SK-N-DZ (cell line): ENCODE data around the gene CRLF1.
"Not testable (repeated sequence)": the region's sequence is repeated elsewhere in the genome, so short reads cannot be mapped to it uniquely, and the experiment has no call there.

Experiments used
- DNase-seq: peaks from one replicate; pipeline ENCODE4 v3.0.0-alpha.2; 2015; ENCODE audit warnings: low spot score

Gene CRLF1

GRCh38 chr19:18609717-18610051 is 3.1 kb upstream of the CRLF1 start:
- no peak for DNase-seq

GRCh38 chr19:18608805-18609716 is 2.5 kb upstream of the CRLF1 start:
- no peak for DNase-seq

- no peak for DNase-seq
These were observed 1.7 kb upstream of the CRLF1 start for GRCh38 chr19:18608102-18608804.

DNA sequence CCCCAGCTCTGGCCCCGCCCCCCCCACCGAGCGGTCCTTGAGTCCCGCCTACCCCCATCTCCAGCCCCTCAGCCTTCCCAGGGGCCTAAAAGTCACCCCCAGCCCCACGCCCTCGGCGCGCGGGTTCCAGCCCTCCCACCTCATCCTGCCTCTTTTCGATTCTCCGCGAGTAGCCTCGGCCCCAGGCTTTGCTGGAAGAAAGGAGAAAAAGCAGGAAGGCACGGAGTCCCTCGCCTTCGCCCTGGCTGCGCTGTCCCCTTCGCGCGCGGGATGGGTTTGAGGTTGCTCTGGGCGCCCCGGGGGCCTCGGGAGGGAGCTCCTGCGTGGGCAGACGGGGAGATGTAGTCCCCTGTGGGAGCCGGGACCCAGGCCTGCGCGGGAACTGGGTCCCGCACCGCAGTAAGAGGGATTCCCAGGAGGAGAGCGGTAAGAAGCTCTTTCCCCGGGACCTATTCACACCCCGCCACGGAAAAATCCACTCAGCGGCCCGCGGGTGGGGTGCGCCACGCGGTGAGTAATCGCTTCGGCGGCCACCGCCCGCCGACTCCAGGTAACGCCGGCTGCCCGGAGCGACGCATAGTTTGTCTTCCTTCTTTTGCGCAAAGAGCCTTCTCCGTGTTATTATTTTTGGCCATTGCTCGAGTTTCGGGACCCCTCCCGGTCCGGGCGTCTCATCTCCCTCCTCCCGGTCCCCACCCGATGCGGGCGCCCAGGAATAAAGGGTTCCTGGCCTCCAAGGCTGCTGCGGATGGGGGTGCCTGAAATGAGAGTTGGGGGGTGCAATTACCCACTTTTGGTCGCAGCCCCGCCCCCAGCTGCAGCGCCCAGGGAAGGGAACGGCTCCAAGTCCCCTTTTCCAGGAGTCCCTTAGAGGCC is 865 bp upstream of the CRLF1 start:
- DNase-seq, result no peak

DNA sequence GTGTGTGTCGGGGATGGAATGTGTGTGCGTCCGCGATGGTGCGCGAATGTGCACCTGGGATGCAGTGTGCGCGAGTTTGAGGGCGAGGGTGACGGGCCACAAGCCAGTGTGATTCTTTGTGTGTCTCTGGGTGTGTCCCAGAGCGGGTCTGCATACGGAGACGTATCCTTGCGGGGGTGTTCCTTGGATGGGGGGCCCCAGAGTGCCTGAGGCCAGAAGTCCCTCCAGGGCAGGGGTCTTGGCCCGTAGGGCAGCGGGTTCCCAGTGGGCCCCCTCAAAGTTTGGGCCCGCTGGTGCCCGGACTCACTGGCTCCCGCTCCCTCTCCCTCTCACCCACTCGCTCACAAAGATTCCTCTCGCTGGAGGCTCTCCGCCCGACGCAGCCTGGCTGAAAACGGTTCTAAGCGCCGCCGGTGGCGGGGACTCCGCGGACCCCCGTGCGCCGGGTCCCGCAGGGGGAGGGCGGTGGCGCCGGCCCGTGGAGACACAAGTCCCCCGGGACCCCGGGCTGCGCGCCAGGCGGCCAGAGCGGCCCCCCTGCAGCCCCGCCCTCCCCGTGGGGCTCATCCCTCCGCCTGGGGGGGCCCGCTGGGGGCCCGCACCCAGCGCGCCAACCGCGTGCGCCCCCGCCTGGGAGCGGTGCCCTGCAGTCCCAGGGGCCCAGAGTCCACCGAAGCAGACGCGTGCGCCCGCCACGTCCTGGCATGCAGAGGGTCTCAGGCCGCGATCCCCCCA is 886 bp downstream of the CRLF1 start:
- DNase-seq, result no peak

DNA sequence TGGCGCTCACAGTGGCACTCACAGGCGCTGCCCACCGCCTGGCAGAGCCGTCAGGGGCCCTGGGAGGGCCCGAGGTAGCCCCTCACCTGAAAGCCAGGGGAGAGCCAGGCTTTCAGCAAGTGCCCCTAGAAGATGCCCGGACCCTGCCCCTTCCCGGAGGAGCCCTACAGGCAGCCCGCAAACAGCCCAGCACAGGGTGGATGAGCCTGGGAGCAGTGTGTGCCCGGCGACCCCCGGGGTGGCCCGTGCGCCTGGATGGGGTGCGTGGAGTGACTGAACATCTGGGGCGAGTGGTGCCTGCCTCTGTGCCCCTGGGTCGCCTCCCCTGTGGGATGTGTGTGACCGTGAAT is 1.4 kb downstream of the CRLF1 start:
- no peak for DNase-seq

GRCh38 chr19:18604820-18605159 is 1.8 kb downstream of the CRLF1 start:
- DNase-seq, result no peak

DNA sequence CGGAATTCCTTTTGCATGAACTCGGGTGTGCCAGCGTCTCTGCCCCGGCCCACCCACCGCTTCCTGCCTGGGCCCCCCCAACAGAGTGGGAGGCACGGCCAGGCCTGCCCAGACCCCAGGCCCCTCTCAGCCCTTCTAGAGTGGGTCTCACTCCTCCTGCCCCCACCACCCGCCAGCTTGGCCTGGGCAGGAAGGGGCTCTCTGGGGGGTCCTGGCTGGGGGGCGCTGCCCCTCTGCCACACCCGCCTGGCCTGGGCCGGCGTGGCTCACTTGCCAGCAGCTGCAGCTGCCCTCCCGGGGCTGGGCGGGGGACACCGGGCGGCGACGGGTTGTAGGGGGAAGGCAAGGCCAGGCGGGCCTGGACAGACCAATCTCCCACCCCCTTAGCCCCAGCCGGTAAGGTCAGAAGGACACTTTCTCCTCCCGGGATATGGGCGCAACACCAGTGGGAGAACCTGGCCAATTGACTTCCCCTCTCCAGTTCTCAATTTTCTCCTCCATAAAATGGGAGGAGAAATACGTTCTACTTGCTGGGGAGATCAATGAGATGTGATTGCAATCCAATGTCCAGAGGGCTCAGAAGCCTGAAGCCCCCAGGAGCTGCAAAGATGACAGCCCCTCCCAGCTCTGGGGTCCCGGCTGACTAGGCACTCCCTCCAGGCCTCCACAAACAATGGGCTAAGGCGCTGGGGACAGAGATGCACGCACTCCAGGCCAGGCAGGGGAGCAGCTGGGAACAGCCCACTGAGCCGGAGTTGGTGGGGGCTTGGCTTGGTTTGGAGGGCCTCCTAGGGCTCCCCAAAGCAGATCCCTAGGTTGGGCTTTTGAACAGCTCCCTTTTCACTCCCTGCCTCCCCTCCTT is 2.4 kb downstream of the CRLF1 start:
- DNase-seq, result no peak

- peak; percentile 52 for DNase-seq
These were observed 3.2 kb downstream of the CRLF1 start for GRCh38 chr19:18603255-18603957.

GRCh38 chr19:18601875-18602274 is 4.7 kb downstream of the CRLF1 start:
- no peak for DNase-seq

DNA sequence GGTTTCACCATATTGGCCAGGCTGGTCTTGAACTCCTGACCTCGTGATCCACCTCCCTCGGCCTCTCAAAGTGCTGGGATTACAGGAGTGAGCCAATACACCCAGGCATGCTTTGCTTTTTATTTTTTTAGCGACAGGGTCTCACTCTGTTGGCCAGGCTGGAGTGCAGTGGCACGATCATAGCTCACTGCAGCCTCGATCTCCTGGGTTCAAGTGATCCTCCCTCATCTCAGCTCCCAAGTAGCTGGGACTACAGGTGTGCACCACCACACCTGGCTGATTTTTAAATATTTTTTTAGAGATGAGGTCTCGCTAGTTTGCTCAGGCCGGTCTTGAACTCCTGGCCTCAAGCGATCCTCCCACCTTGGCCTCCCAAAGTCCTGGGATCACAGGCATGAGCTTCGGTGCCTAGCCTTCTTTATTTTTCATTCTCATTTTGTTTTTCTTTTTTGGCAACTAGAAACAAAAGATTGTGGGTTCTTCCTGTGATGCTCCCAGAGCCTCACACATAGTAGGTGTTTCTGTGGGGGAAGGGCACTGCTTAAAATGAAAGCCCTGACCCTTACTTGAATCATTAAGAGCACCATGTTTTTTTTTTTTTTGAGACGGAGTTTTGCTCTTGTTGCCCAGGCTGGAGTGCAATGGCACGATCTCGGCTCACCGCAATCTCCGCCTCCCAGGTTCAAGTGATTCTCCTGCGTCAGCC is 5.8 kb downstream of the CRLF1 start:
- not testable (repeated sequence) for DNase-seq

- DNase-seq, result no peak
These were observed 7.1 kb downstream of the CRLF1 start for GRCh38 chr19:18599485-18599884.

- peak; percentile 75 for DNase-seq
These were observed 8.6 kb downstream of the CRLF1 start for GRCh38 chr19:18597809-18598660.

- peak; percentile 79 for DNase-seq
These were observed 9.8 kb downstream of the CRLF1 start for GRCh38 chr19:18596752-18597157.

- no peak for DNase-seq
These were observed 11.1 kb downstream of the CRLF1 start for GRCh38 chr19:18595475-18595874.

GRCh38 chr19:18594824-18595373 is 11.7 kb downstream of the CRLF1 start:
- DNase-seq, result no peak

DNA sequence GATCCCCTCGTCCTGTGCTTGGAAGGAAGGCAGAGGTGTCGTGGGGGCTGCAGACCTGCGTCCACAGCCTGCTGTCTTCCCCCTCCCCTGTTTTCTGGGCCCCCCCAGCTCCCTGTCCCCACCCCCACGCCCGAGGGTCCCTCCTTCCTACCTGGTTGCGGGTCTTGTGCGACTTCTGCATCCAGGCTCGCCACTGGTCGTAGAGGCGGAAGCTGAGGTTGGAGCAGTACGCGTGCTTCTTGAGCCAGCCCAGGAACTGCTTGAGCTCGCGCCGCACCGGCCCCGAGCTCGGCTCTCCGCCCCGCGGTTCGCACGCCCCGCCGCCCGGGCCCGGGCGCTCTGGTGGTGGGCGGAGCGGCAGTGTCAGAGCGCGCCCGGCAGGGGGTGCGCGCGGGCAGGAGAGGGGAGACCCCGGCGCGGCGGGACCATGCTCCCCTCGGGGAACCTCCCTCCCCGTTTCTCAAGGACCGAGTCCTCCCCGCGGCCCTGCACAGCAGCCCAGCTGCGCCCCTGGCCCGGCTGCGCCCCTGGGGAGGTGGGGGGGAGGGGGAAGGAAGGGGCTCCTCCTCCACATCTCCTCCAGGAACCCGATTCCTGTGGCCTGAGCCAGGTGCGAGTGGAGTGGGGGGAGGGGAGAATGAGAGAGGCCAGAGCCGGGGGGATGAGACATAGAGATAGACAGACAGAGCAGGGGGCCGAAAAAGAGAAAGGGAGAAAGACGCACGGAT is 12.3 kb downstream of the CRLF1 start:
- DNase-seq, result peak; percentile 69
